GM12875 (cell line): ENCODE measurements around the gene CASP4.

ENCODE experiments used
- H3K4me3 ChIP-seq: one replicate; pipeline ENCODE4 v1.5.1; 2011; ENCODE audit warnings: low read depth, low read length, control low read depth
- CTCF ChIP-seq: IDR thresholded peaks from 2 replicates; pipeline ENCODE4 v1.5.1; 2011; ENCODE audit warnings: low read depth, mild to moderate bottlenecking, control low read depth, inconsistent platforms, low read length, moderate library complexity, borderline replicate concordance; ENCODE audit not compliant: insufficient read depth

CASP4 gene

GRCh38 chr11:104999721-105000120 is 31.3 kb upstream of the CASP4 start:
- no peak for TF ChIP-seq CTCF
- no peak overlapping the region for H3K4me3 ChIP-seq

- no peak overlapping the region for H3K4me3 ChIP-seq
- TF ChIP-seq CTCF: no peak
Observed at GRCh38 chr11:104997288-104997687, 28.9 kb upstream of the CASP4 start.

GRCh38 chr11:104995001-104995408 is 26.6 kb upstream of the CASP4 start:
- no peak overlapping the region for H3K4me3 ChIP-seq
- no peak for TF ChIP-seq CTCF

GRCh38 chr11:104992781-104993180 is 24.4 kb upstream of the CASP4 start:
- H3K4me3 ChIP-seq: no peak overlapping the region
- no peak for TF ChIP-seq CTCF

- TF ChIP-seq CTCF: no peak
- no peak overlapping the region for H3K4me3 ChIP-seq
Observed at GRCh38 chr11:104991994-104992393, 23.6 kb upstream of the CASP4 start.

GRCh38 chr11:104984808-104985207 is 16.4 kb upstream of the CASP4 start:
- H3K4me3 ChIP-seq: no peak overlapping the region
- TF ChIP-seq CTCF: no peak

- no peak for TF ChIP-seq CTCF
- H3K4me3 ChIP-seq: no peak overlapping the region
Observed at GRCh38 chr11:104979839-104980238, 11.5 kb upstream of the CASP4 start.
